ENCODE data around the gene ADTRP. TPM values are rescaled to one million over a fixed set of nuclear protein-coding genes. Genes with fewer than 3 reads are reported as not detected.

ADTRP gene
- total RNA-seq, 1 experiment from 2014 or later: 5.2 TPM

GRCh38 chr6:11822346-11822745 is 43.7 kb upstream of the ADTRP start:
- DNase-seq: no peak
- H3K4me1 ChIP-seq: no peaks in the 10 kb centered on the region
- no peaks in the 10 kb centered on the region for H3K27me3 ChIP-seq (replicated peaks; ENCODE audit: control insufficient read depth, insufficient read depth, low read length)
- Mint-ChIP-seq H3K4me3 (ENCODE audit: unreplicated experiment) (no peak overlapping the region), H3K4me1 (ENCODE audit: low read depth, unreplicated experiment) (peaks cover 3% of the 10 kb centered on the region), H3K9me3 (ENCODE audit: unreplicated experiment) (no peaks in the 10 kb centered on the region), H3K36me3 (ENCODE audit: insufficient read depth, unreplicated experiment) (no peaks in the 10 kb centered on the region), H3K27me3 (ENCODE audit: insufficient read depth, unreplicated experiment) (no peaks in the 10 kb centered on the region), H3K27ac (ENCODE audit: unreplicated experiment) (no peak overlapping the region)
- intact Hi-C loops (cut with micrococcal nuclease; ENCODE audit: unreplicated experiment): no loop called here
- H3K4me3 ChIP-seq (ENCODE audit: low read depth, low read length): no peak overlapping the region
- H3K36me3 ChIP-seq (ENCODE audit: control insufficient read depth, insufficient read depth, low read length): no peaks in the 10 kb centered on the region
- ChIA-PET CTCF (no interaction called here), POLR2A (no interaction called here)
- no peaks in the 10 kb centered on the region for H3K9me3 ChIP-seq
- no TSS peak for BruUV-seq (replicated peaks)
- TF ChIP-seq CTCF (IDR thresholded peaks at IDR 0.05; ENCODE audit: insufficient read depth in 1 of 2, low read depth in 1 of 2, low read length in 1 of 2, severe bottlenecking in 1 of 2, unreplicated experiment in 1 of 2): no peak

GRCh38 chr6:11821781-11822180 is 43.2 kb upstream of the ADTRP start:
- TF ChIP-seq CTCF (IDR thresholded peaks at IDR 0.05; ENCODE audit: insufficient read depth in 1 of 2, low read depth in 1 of 2, low read length in 1 of 2, severe bottlenecking in 1 of 2, unreplicated experiment in 1 of 2): no peak
- Mint-ChIP-seq H3K4me3 (ENCODE audit: unreplicated experiment) (no peak overlapping the region), H3K9me3 (ENCODE audit: unreplicated experiment) (no peaks in the 10 kb centered on the region), H3K4me1 (ENCODE audit: low read depth, unreplicated experiment) (no peaks in the 10 kb centered on the region), H3K36me3 (ENCODE audit: insufficient read depth, unreplicated experiment) (no peaks in the 10 kb centered on the region), H3K27me3 (ENCODE audit: insufficient read depth, unreplicated experiment) (no peaks in the 10 kb centered on the region), H3K27ac (ENCODE audit: unreplicated experiment) (no peak overlapping the region)
- no peaks in the 10 kb centered on the region for H3K36me3 ChIP-seq (ENCODE audit: control insufficient read depth, insufficient read depth, low read length)
- H3K27me3 ChIP-seq (replicated peaks; ENCODE audit: control insufficient read depth, insufficient read depth, low read length): no peaks in the 10 kb centered on the region
- H3K9me3 ChIP-seq: no peaks in the 10 kb centered on the region
- ChIA-PET POLR2A (no interaction called here), CTCF (no interaction called here)
- no TSS peak for BruUV-seq (replicated peaks)
- intact Hi-C loops (cut with micrococcal nuclease; ENCODE audit: unreplicated experiment): no loop called here
- DNase-seq: no peak
- no peaks in the 10 kb centered on the region for H3K4me1 ChIP-seq
- H3K4me3 ChIP-seq (ENCODE audit: low read depth, low read length): no peak overlapping the region

GRCh38 chr6:11820821-11821220 is 42.2 kb upstream of the ADTRP start:
- no peaks in the 10 kb centered on the region for H3K9me3 ChIP-seq
- POLR2A ChIA-PET: no interaction called here

More at GRCh38 chr6:11820821-11821220, 42.2 kb upstream of the ADTRP start:
- H3K4me1 Mint-ChIP-seq (ENCODE audit: low read depth, unreplicated experiment): no peaks in the 10 kb centered on the region
- no peak overlapping the region for H3K27ac Mint-ChIP-seq (ENCODE audit: unreplicated experiment)
- H3K4me3 ChIP-seq (ENCODE audit: low read depth, low read length): no peak overlapping the region
- H3K27me3 Mint-ChIP-seq (ENCODE audit: insufficient read depth, unreplicated experiment): no peaks in the 10 kb centered on the region
- H3K36me3 ChIP-seq (ENCODE audit: control insufficient read depth, insufficient read depth, low read length): no peaks in the 10 kb centered on the region
- no peak for TF ChIP-seq CTCF (IDR thresholded peaks at IDR 0.05; ENCODE audit: insufficient read depth in 1 of 2, low read depth in 1 of 2, low read length in 1 of 2, severe bottlenecking in 1 of 2, unreplicated experiment in 1 of 2)
- no peaks in the 10 kb centered on the region for H3K27me3 ChIP-seq (replicated peaks; ENCODE audit: control insufficient read depth, insufficient read depth, low read length)
- peaks cover under 1% of the 10 kb centered on the region; the same call in 1 of the 2 replicates for H3K4me1 ChIP-seq
- H3K4me3 Mint-ChIP-seq (ENCODE audit: unreplicated experiment): no peak overlapping the region
- BruUV-seq (replicated peaks): no TSS peak
- no peak for DNase-seq
- CTCF ChIA-PET: no interaction called here
- H3K9me3 Mint-ChIP-seq (ENCODE audit: unreplicated experiment): no peaks in the 10 kb centered on the region
- no peaks in the 10 kb centered on the region for H3K36me3 Mint-ChIP-seq (ENCODE audit: insufficient read depth, unreplicated experiment)
- intact Hi-C loops (cut with micrococcal nuclease; ENCODE audit: unreplicated experiment): no loop called here

Data from Caco-2 (cell line).